Measurements from ENCODE around the gene KANSL1. TPM values are rescaled to one million over a fixed set of nuclear protein-coding genes. Genes with fewer than 3 reads are reported as not detected.
"Not testable (repeated sequence)": the region's sequence is repeated elsewhere in the genome, so short reads cannot be mapped to it uniquely, and the experiment has no call there.

The KANSL1 gene
- total RNA-seq, 1 donor from 2014 or later, result 152 TPM

GRCh38 chr17:46025060-46025459, 168.2 kb downstream of the KANSL1 start:
- CTCF ChIA-PET, result interaction anchor here (1.5 kb wide), 1 partner anchor 188 kb away, joined by 3 read pairs; no protein-coding TSS in a partner anchor

DNA sequence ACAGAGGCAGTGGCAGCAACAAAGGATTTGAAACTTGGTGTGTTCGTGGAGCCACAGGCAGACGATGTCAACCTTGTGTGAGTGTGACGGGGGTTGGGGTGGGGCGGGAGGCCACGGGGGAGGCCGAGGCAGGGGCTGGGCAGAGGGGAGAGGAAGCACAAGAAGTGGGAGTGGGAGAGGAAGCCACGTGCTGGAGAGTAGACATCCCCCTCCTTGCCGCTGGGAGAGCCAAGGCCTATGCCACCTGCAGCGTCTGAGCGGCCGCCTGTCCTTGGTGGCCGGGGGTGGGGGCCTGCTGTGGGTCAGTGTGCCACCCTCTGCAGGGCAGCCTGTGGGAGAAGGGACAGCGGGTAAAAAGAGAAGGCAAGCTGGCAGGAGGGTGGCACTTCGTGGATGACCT, 168.6 kb downstream of the KANSL1 start:
- Mint-ChIP-seq H3K36me3 (ENCODE audit: low read depth) (peaks cover 13% of the 10 kb centered on the region), H3K27ac (no peak overlapping the region), H3K9me3 (peaks cover 2% of the 10 kb centered on the region), H3K27me3 (no peaks in the 10 kb centered on the region), H3K4me3 (no peak overlapping the region), H3K4me1 (peaks cover 86% of the 10 kb centered on the region)
- TF ChIP-seq, protein P1, sequence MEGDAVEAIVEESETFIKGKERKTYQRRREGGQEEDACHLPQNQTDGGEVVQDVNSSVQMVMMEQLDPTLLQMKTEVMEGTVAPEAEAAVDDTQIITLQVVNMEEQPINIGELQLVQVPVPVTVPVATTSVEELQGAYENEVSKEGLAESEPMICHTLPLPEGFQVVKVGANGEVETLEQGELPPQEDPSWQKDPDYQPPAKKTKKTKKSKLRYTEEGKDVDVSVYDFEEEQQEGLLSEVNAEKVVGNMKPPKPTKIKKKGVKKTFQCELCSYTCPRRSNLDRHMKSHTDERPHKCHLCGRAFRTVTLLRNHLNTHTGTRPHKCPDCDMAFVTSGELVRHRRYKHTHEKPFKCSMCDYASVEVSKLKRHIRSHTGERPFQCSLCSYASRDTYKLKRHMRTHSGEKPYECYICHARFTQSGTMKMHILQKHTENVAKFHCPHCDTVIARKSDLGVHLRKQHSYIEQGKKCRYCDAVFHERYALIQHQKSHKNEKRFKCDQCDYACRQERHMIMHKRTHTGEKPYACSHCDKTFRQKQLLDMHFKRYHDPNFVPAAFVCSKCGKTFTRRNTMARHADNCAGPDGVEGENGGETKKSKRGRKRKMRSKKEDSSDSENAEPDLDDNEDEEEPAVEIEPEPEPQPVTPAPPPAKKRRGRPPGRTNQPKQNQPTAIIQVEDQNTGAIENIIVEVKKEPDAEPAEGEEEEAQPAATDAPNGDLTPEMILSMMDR (IDR thresholded peaks at IDR 0.05), result no peak
- ATAC-seq (ENCODE audit: low read depth) (no peak), DNase-seq (no peak)
- ChIA-PET CTCF (interaction anchor here (1.5 kb wide), 1 partner anchor 188 kb away, joined by 3 read pairs; no protein-coding TSS in a partner anchor), POLR2A (interaction anchor here (0.6 kb wide), 1 partner anchor 1789 kb away, joined by 9 read pairs; no protein-coding TSS in a partner anchor)
- intact Hi-C loops (cut with micrococcal nuclease), result no loop called here

More at GRCh38 chr17:46025060-46025459, 168.2 kb downstream of the KANSL1 start:
- intact Hi-C loops (cut with micrococcal nuclease), result no loop called here
- Mint-ChIP-seq H3K4me3 (peak overlapping the region; percentile 8), H3K27me3 (no peaks in the 10 kb centered on the region), H3K9me3 (peaks cover 2% of the 10 kb centered on the region), H3K36me3 (ENCODE audit: low read depth) (peaks cover 14% of the 10 kb centered on the region), H3K4me1 (peaks cover 84% of the 10 kb centered on the region), H3K27ac (peak overlapping the region; percentile 86)
- TF ChIP-seq, protein P1 (IDR thresholded peaks at IDR 0.05), result no peak
- POLR2A ChIA-PET, result no interaction called here
- DNase-seq (no peak), ATAC-seq (ENCODE audit: low read depth) (no peak)

GRCh38 chr17:46023783-46024388, 169.3 kb downstream of the KANSL1 start:
- H3K36me3 Mint-ChIP-seq (ENCODE audit: low read depth), result peaks cover 7% of the 10 kb centered on the region
- TF ChIP-seq, protein P1 (IDR thresholded peaks at IDR 0.05), result no peak
- CTCF ChIA-PET, result no interaction called here
- H3K27me3 Mint-ChIP-seq, result no peaks in the 10 kb centered on the region
- H3K9me3 Mint-ChIP-seq, result no peaks in the 10 kb centered on the region
- POLR2A ChIA-PET, result interaction anchor here (0.6 kb wide), 1 partner anchor 1790 kb away, joined by 9 read pairs; no protein-coding TSS in a partner anchor
- ATAC-seq (ENCODE audit: low read depth) (no peak), DNase-seq (no peak)
- no peak overlapping the region for H3K4me3 Mint-ChIP-seq
- H3K4me1 Mint-ChIP-seq, result peaks cover 85% of the 10 kb centered on the region
- intact Hi-C loops (cut with micrococcal nuclease), result no loop called here
- H3K27ac Mint-ChIP-seq, result no peak overlapping the region

- POLR2A ChIA-PET; H3K4me3 Mint-ChIP-seq; H3K9me3 Mint-ChIP-seq; intact Hi-C loops (cut with micrococcal nuclease); DNase-seq; CTCF ChIA-PET; H3K27me3 Mint-ChIP-seq; H3K36me3 Mint-ChIP-seq (ENCODE audit: low read depth); ATAC-seq (ENCODE audit: low read depth): not testable (repeated sequence)
- Mint-ChIP-seq H3K27ac (peak overlapping the region; percentile 41), H3K4me1 (peaks cover 84% of the 10 kb centered on the region)
Observed at GRCh38 chr17:46023366-46023765, 169.9 kb downstream of the KANSL1 start.

DNA sequence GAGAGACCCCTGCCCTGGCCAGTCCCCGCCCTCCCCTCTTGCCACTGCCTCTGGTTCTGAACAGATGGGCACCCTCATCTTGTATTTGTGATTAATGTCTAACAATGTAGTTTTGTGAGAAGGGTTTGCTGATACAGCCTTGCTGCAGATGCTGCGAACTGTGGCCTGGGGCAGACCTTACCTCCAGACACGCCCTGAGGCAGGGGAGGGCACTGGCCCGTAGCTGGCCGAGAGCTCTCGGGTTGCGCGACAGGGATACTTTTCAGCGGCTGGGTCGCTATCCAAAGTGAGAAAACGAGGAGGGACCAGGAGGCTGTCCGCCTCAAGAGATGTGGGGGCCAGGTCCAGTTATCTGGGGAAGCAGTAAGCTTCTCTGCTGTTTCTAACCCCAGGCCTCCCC, 172.2 kb downstream of the KANSL1 start:
- H3K27me3 Mint-ChIP-seq, result no peaks in the 10 kb centered on the region
- DNase-seq (no peak), ATAC-seq (ENCODE audit: low read depth) (no peak)
- intact Hi-C loops (cut with micrococcal nuclease), result loop anchor here (1.0 kb wide), 1 partner anchor 8 kb away; no protein-coding TSS in a partner anchor
- peaks cover 2% of the 10 kb centered on the region for H3K36me3 Mint-ChIP-seq (ENCODE audit: low read depth)
- H3K4me1 Mint-ChIP-seq, result peaks cover 65% of the 10 kb centered on the region
- H3K27ac Mint-ChIP-seq, result peak overlapping the region; percentile 91
- TF ChIP-seq, protein P1 (IDR thresholded peaks at IDR 0.05), result no peak
- POLR2A ChIA-PET, result interaction anchor here (0.6 to 1.8 kb wide), 7 partner anchors 8 to 172 kb away, joined by 3 to 12 read pairs (median 3); partner anchors contain the start of gene KANSL1
- CTCF ChIA-PET, result interaction anchor here (1.6 to 3.7 kb wide), 2 partner anchors 18 to 23 kb away, joined by 8 to 12 read pairs; no protein-coding TSS in a partner anchor
- no peaks in the 10 kb centered on the region for H3K9me3 Mint-ChIP-seq
- H3K4me3 Mint-ChIP-seq, result no peak overlapping the region

All from activated B cell treated with CpG ODN at 0.5 μM for 24 hours (primary cell).